ENCODE measurements around the gene LSAMP. TPM values are rescaled to one million over a fixed set of nuclear protein-coding genes. Genes with fewer than 3 reads are reported as not detected.

The LSAMP gene
- total RNA-seq, 1 experiment from 2014 or later: not detected

- DNase-seq: no peak
- Histone ChIP-seq H3K27me3 (ENCODE audit: insufficient read depth, low read depth) (no peaks in the 10 kb centered on the region), H3K36me3 (ENCODE audit: low read depth) (no peaks in the 10 kb centered on the region), H3K9me2 (ENCODE audit: insufficient read depth) (no peaks in the 10 kb centered on the region; the same call in 1 of the 2 replicates), H4K20me1 (ENCODE audit: insufficient read depth) (no peaks in the 10 kb centered on the region), H3K79me2 (ENCODE audit: low read depth) (no peaks in the 10 kb centered on the region), H3K9me3 (ENCODE audit: insufficient read depth, low read depth) (no peaks in the 10 kb centered on the region), H3K4me2 (no peak overlapping the region), H3K27ac (no peak overlapping the region), H3K4me1 (replicated peaks; ENCODE audit: insufficient read depth) (no peaks in the 10 kb centered on the region; the same call in 1 of the 2 replicates), H2AFZ (no peak overlapping the region), H3K4me3 (no peak overlapping the region), H3F3A (ENCODE audit: insufficient read depth, low read depth) (no peaks in the 10 kb centered on the region)
- ChIA-PET CTCF (interaction anchor here (1.4 kb wide), 1 partner anchor 13 kb away, joined by 4 read pairs; no protein-coding TSS in a partner anchor), POLR2A (ENCODE audit: unreplicated experiment) (interaction anchor here (0.7 kb wide), 1 partner anchor 13 kb away, joined by 8 read pairs; no protein-coding TSS in a partner anchor)
- no TSS peak for BruUV-seq (replicated peaks)
- TF ChIP-seq CTCF (conservative IDR thresholded peaks at IDR 0.05) (no peak), EZH2 (IDR thresholded peaks at IDR 0.05; ENCODE audit: low read depth) (no peak)
- intact Hi-C loops (cut with micrococcal nuclease; ENCODE audit: unreplicated experiment): loop anchor here (1.0 kb wide), 1 partner anchor 60 kb away; no protein-coding TSS in a partner anchor
Measured at GRCh38 chr3:115999613-116000012, 445.7 kb downstream of the LSAMP start.

- no peaks in the 10 kb centered on the region; the same call in 1 of the 2 replicates for H3K9me2 ChIP-seq (ENCODE audit: insufficient read depth)
- intact Hi-C loops (cut with micrococcal nuclease; ENCODE audit: unreplicated experiment): no loop called here
Measured at GRCh38 chr3:115999001-115999585, 446.2 kb downstream of the LSAMP start.

GRCh38 chr3:115996420-115997108 lies 448.7 kb downstream of the LSAMP start:
- no peaks in the 10 kb centered on the region; the same call in 1 of the 2 replicates for H3K9me2 ChIP-seq (ENCODE audit: insufficient read depth)
- no peak overlapping the region for H3K27ac ChIP-seq
- H3K4me2 ChIP-seq: no peak overlapping the region
- no peaks in the 10 kb centered on the region for H3K36me3 ChIP-seq (ENCODE audit: low read depth)
- no peak for DNase-seq
- H3K27me3 ChIP-seq (ENCODE audit: insufficient read depth, low read depth): no peaks in the 10 kb centered on the region
- no peaks in the 10 kb centered on the region for H4K20me1 ChIP-seq (ENCODE audit: insufficient read depth)
- ChIA-PET CTCF (no interaction called here), POLR2A (ENCODE audit: unreplicated experiment) (no interaction called here)
- H3K4me3 ChIP-seq: no peak overlapping the region
- TF ChIP-seq EZH2 (IDR thresholded peaks at IDR 0.05; ENCODE audit: low read depth): no peak
- TF ChIP-seq CTCF (conservative IDR thresholded peaks at IDR 0.05): no peak
- no TSS peak for BruUV-seq (replicated peaks)
- H3K79me2 ChIP-seq (ENCODE audit: low read depth): no peaks in the 10 kb centered on the region
- H3K4me1 ChIP-seq (replicated peaks; ENCODE audit: insufficient read depth): no peaks in the 10 kb centered on the region; the same call in 1 of the 2 replicates
- H2AFZ ChIP-seq: no peak overlapping the region
- no peaks in the 10 kb centered on the region for H3K9me3 ChIP-seq (ENCODE audit: insufficient read depth, low read depth)
- intact Hi-C loops (cut with micrococcal nuclease; ENCODE audit: unreplicated experiment): no loop called here
- no peaks in the 10 kb centered on the region for H3F3A ChIP-seq (ENCODE audit: insufficient read depth, low read depth)

More at GRCh38 chr3:115999001-115999585, 446.2 kb downstream of the LSAMP start:
- Histone ChIP-seq H3K9me3 (ENCODE audit: insufficient read depth, low read depth) (no peaks in the 10 kb centered on the region), H3K27me3 (ENCODE audit: insufficient read depth, low read depth) (no peaks in the 10 kb centered on the region), H3K79me2 (ENCODE audit: low read depth) (no peaks in the 10 kb centered on the region), H3F3A (ENCODE audit: insufficient read depth, low read depth) (no peaks in the 10 kb centered on the region), H4K20me1 (ENCODE audit: insufficient read depth) (no peaks in the 10 kb centered on the region), H3K27ac (no peak overlapping the region), H3K4me1 (replicated peaks; ENCODE audit: insufficient read depth) (no peaks in the 10 kb centered on the region; the same call in 1 of the 2 replicates), H3K4me3 (no peak overlapping the region), H3K36me3 (ENCODE audit: low read depth) (no peaks in the 10 kb centered on the region), H2AFZ (no peak overlapping the region), H3K4me2 (no peak overlapping the region)
- TF ChIP-seq EZH2 (IDR thresholded peaks at IDR 0.05; ENCODE audit: low read depth): no peak
- TF ChIP-seq CTCF (conservative IDR thresholded peaks at IDR 0.05): no peak
- ChIA-PET POLR2A (ENCODE audit: unreplicated experiment) (interaction anchor here (0.7 kb wide), 1 partner anchor 13 kb away, joined by 8 read pairs; no protein-coding TSS in a partner anchor), CTCF (no interaction called here)
- no peak for DNase-seq
- BruUV-seq (replicated peaks): no TSS peak

Measured in PC-9 (cell line).